ENCODE results near the gene SLC49A3. TPM values are rescaled to one million over a fixed set of nuclear protein-coding genes. Genes with fewer than 3 reads are reported as not detected.

The SLC49A3 gene
- total RNA-seq, 2 experiments from 2014 or later = 0.22 to 0.91 TPM

DNA sequence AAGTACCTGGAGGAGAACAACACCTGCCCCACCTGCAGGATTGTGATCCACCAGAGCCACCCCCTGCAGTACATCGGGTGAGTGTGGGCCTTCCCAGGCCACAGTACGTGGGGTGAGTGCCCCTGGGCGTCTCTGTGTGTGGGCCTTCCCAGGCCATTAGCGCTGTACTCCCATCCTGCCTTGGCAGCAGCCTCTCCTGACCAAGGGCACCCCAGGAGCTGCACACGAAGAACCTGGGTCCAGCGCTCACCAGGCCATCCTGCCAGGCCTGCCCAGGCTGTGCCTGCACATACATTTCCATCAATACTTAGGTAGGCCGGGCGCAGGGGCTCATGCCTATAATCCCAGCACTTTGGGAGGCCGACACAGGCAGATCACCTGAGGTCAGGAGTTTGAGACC, 46.0 kb upstream of the SLC49A3 start:
- no peak overlapping the region for H3K4me3 ChIP-seq (ENCODE audit: low read length)
- no peaks in the 10 kb centered on the region for H3K9me3 Mint-ChIP-seq
- H3K4me3 Mint-ChIP-seq = no peak overlapping the region
- no peaks in the 10 kb centered on the region for H3K27me3 Mint-ChIP-seq
- H3K36me3 Mint-ChIP-seq (ENCODE audit: low read depth) = peaks cover 52% of the 10 kb centered on the region
- CTCF ChIA-PET = no interaction called here
- DNase-seq (no peak), ATAC-seq (ENCODE audit: poor library complexity) (no peak)
- POLR2A ChIA-PET = no interaction called here
- H3K4me1 Mint-ChIP-seq (ENCODE audit: low read depth) = no peaks in the 10 kb centered on the region
- peaks cover 61% of the 10 kb centered on the region for H3K36me3 ChIP-seq (ENCODE audit: insufficient read depth, low read length)
- peaks cover 0 to 6% of the 10 kb centered on the region in 2 experiments for H3K9me3 ChIP-seq (ENCODE audit: control insufficient read depth in 1 of 2, insufficient read depth in 1 of 2, low read length in 2 of 2)
- H3K27ac Mint-ChIP-seq = no peak overlapping the region
- no peak for TF ChIP-seq CTCF (IDR thresholded peaks at IDR 0.05)
- no peaks in the 10 kb centered on the region for H3K27me3 ChIP-seq (ENCODE audit: control insufficient read depth in 1 of 2, insufficient read depth in 2 of 2, low read length in 2 of 2)
- intact Hi-C loops (cut with DNase I, micrococcal nuclease) = no loop called here
- H3K4me1 ChIP-seq (ENCODE audit: insufficient read depth, low read length) = no peaks in the 10 kb centered on the region
- no peak overlapping the region for H3K27ac ChIP-seq (ENCODE audit: low read depth in 1 of 2, low read length in 2 of 2)

DNA sequence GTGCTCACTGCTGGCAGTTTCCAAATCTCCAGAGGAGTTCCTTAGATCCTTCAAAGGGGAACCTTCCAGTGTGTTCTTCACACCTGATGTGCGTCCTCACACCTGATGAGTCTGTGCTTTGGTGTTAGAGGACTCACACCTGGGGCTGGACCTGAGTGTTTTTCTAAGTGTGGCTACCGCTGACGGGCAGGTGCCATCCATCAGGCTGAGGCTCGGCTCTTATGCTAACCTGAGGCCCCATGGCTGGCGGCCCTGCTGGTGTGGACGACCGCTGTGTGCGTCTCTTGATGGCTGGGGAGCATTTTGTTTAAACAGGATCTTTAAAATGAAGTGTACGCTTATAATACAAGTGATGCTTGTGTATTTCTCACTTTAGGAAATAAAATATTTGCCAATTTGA, 45.1 kb upstream of the SLC49A3 start:
- H3K9me3 ChIP-seq (ENCODE audit: control insufficient read depth in 1 of 2, insufficient read depth in 1 of 2, low read length in 2 of 2) = peaks cover 0 to 6% of the 10 kb centered on the region in 2 experiments
- ChIA-PET CTCF (no interaction called here), POLR2A (no interaction called here)
- peaks cover 53% of the 10 kb centered on the region for H3K36me3 Mint-ChIP-seq (ENCODE audit: low read depth)
- H3K27ac Mint-ChIP-seq = no peak overlapping the region
- H3K4me3 ChIP-seq (ENCODE audit: low read length) = no peak overlapping the region
- no peaks in the 10 kb centered on the region for H3K4me1 Mint-ChIP-seq (ENCODE audit: low read depth)
- H3K27me3 Mint-ChIP-seq = no peaks in the 10 kb centered on the region
- no peaks in the 10 kb centered on the region for H3K4me1 ChIP-seq (ENCODE audit: insufficient read depth, low read length)
- DNase-seq (no peak), ATAC-seq (ENCODE audit: poor library complexity) (no peak)
- H3K27me3 ChIP-seq (ENCODE audit: control insufficient read depth in 1 of 2, insufficient read depth in 2 of 2, low read length in 2 of 2) = no peaks in the 10 kb centered on the region
- no peak overlapping the region for H3K27ac ChIP-seq (ENCODE audit: low read depth in 1 of 2, low read length in 2 of 2)
- TF ChIP-seq CTCF (IDR thresholded peaks at IDR 0.05) = no peak
- no peak overlapping the region for H3K4me3 Mint-ChIP-seq
- intact Hi-C loops (cut with DNase I, micrococcal nuclease) = no loop called here
- no peaks in the 10 kb centered on the region for H3K9me3 Mint-ChIP-seq
- peaks cover 56% of the 10 kb centered on the region for H3K36me3 ChIP-seq (ENCODE audit: insufficient read depth, low read length)

DNA sequence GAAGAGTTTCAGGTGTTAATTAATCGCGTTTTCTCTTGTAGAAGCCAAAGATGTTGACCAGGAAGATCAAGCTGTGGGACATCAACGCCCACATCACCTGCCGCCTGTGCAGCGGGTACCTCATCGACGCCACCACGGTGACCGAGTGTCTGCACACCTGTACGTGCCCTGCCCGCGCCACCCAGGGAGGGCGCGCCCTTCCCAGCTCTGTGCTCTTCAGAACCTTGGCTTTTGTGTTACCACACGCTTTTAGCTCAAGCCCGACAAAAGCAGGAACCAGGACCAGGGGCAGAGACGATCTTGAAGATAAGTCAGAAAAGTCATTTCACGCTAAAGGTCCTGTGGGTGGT, 44.7 kb upstream of the SLC49A3 start:
- POLR2A ChIA-PET = no interaction called here
- H3K36me3 Mint-ChIP-seq (ENCODE audit: low read depth) = peaks cover 49% of the 10 kb centered on the region
- DNase-seq (no peak), ATAC-seq (ENCODE audit: poor library complexity) (no peak)
- Histone ChIP-seq H3K27ac (ENCODE audit: low read depth in 1 of 2, low read length in 2 of 2) (no peak overlapping the region), H3K4me1 (ENCODE audit: insufficient read depth, low read length) (no peaks in the 10 kb centered on the region), H3K4me3 (ENCODE audit: low read length) (no peak overlapping the region), H3K27me3 (ENCODE audit: control insufficient read depth in 1 of 2, insufficient read depth in 2 of 2, low read length in 2 of 2) (no peaks in the 10 kb centered on the region), H3K9me3 (ENCODE audit: control insufficient read depth in 1 of 2, insufficient read depth in 1 of 2, low read length in 2 of 2) (peaks cover 0 to 6% of the 10 kb centered on the region in 2 experiments), H3K36me3 (ENCODE audit: insufficient read depth, low read length) (peaks cover 56% of the 10 kb centered on the region)
- intact Hi-C loops (cut with DNase I, micrococcal nuclease) = no loop called here
- H3K9me3 Mint-ChIP-seq = no peaks in the 10 kb centered on the region
- no peak overlapping the region for H3K4me3 Mint-ChIP-seq
- no peaks in the 10 kb centered on the region for H3K4me1 Mint-ChIP-seq (ENCODE audit: low read depth)
- TF ChIP-seq CTCF (IDR thresholded peaks at IDR 0.05) = no peak
- no peaks in the 10 kb centered on the region for H3K27me3 Mint-ChIP-seq
- no peak overlapping the region for H3K27ac Mint-ChIP-seq
- CTCF ChIA-PET = no interaction called here
